A549 (cell line): ENCODE results near the gene KRT7. TPM values are rescaled to one million over a fixed set of nuclear protein-coding genes. Genes with fewer than 3 reads are reported as not detected.

Experiments used
- ATAC-seq, 2 experiments: fragments of 200-7000 bp in 1 of 2; fragments of >200 bp in 1 of 2; cut with Nextera tagmentation in 1 of 2; cut with Tn5 transposase in 1 of 2; 3 replicates each; pipeline versions ENCODE4 v1.8.0 to v1.9.1; 2018 to 2020; ENCODE audit warnings: mild to moderate bottlenecking in 1 of 2, moderate library complexity in 1 of 2
- CTCF ChIA-PET: fragments of 300-600 bp; sonication (Branson Sonifier 250); formaldehyde crosslinking; extraction: SDS; loops from one replicate; lab custom pipeline; 2021; ENCODE audit warnings: antibody characterized with exemption, inconsistent platforms; lab: Yijun Ruan, JAX
- POLR2A ChIA-PET: fragments of 350-600 bp; formaldehyde crosslinking; extraction: SDS; loops from one replicate; lab custom pipeline; 2021; ENCODE audit warnings: antibody characterized with exemption, inconsistent platforms; lab: Yijun Ruan, JAX
- DNase-seq, 2 experiments: peaks; one replicate each; pipeline versions ENCODE4 v3.0.0 to v3.0.0-alpha.2; 2011 to 2016; ENCODE audit warnings: low read depth in 1 of 2, low spot score in 1 of 2
- FAIRE-seq: peaks from 2 replicates; lab custom pipeline; 2011; peaks lifted over from hg19 to GRCh38; lab: Jason Lieb, UNC
- H3K27ac ChIP-seq, 2 experiments: fragments of >200 bp; sonication (Bioruptor Twin); formaldehyde crosslinking; 3 replicates each; pipeline ENCODE4 v1.5.1; 2016 to 2017
- H3K4me1 ChIP-seq: fragments of >200 bp; sonication (Bioruptor Twin); formaldehyde crosslinking; 3 replicates; pipeline ENCODE4 v1.6.1; 2016
- H3K4me2 ChIP-seq: fragments of >200 bp; sonication (Bioruptor Twin); formaldehyde crosslinking; 3 replicates; pipeline ENCODE4 v1.6.1; 2016
- H3K4me3 ChIP-seq: fragments of >200 bp; sonication (Bioruptor Twin); formaldehyde crosslinking; 3 replicates; pipeline ENCODE4 v1.5.1; 2016
- H3K9me3 ChIP-seq: fragments of >200 bp; sonication (Bioruptor Twin); formaldehyde crosslinking; 3 replicates; pipeline ENCODE4 v1.6.1; 2016
- CEBPB ChIP-seq, 2 experiments: fragments of >200 bp in 1 of 2; sonication (Bioruptor Twin) in 1 of 2; formaldehyde crosslinking in 1 of 2; IDR thresholded peaks; 2 replicates each; pipeline ENCODE4 v1.6.1; 2012 to 2016
- CHD4 ChIP-seq: fragments of 200-600 bp; sonication (generic); IDR thresholded peaks from 2 replicates; pipeline ENCODE4 v1.6.1; 2016; ENCODE audit warnings: antibody characterized with exemption, mild to moderate bottlenecking, borderline replicate concordance
- HOXA7 ChIP-seq: fragments of 250-450 bp; sonication (Bioruptor Pico); IDR thresholded peaks from 2 replicates; pipeline ENCODE4 v1.5.0; 2020; ENCODE audit warnings: mild to moderate bottlenecking, moderate library complexity
- HOXB13 ChIP-seq: fragments of 250-450 bp; sonication (Bioruptor Pico); IDR thresholded peaks from 2 replicates; pipeline ENCODE4 v1.5.0; 2020; ENCODE audit warnings: low read depth, mild to moderate bottlenecking, moderate library complexity
- KDM1A ChIP-seq: fragments of 200-600 bp; sonication (generic); IDR thresholded peaks from 2 replicates; pipeline ENCODE4 v1.6.1; 2016; ENCODE audit warnings: low read depth, mild to moderate bottlenecking
- KDM5A ChIP-seq: fragments of 200-600 bp; sonication (generic); IDR thresholded peaks from 2 replicates; pipeline ENCODE4 v1.6.1; 2016; ENCODE audit warnings: antibody characterized with exemption, mild to moderate bottlenecking
- MAFK ChIP-seq: fragments of 450-650 bp; IDR thresholded peaks from 2 replicates; pipeline ENCODE4 v1.6.1; 2014; ENCODE audit not compliant: partially characterized antibody
- MYC ChIP-seq: IDR thresholded peaks from 2 replicates; pipeline ENCODE4 v1.6.1; 2012; ENCODE audit warnings: mild to moderate bottlenecking, inconsistent platforms, low read length, improper control_type of control experiment, borderline replicate concordance
- POLR2AphosphoS2 ChIP-seq: conservative IDR thresholded peaks from 2 replicates; pipeline ENCODE4 v1.6.1; 2012; ENCODE audit warnings: low read length, improper control_type of control experiment, inconsistent platforms
- SMC3 ChIP-seq: fragments of >200 bp; sonication (Bioruptor Twin); formaldehyde crosslinking; IDR thresholded peaks from 3 replicates; pipeline ENCODE4 v1.6.1; 2018; ENCODE audit warnings: inconsistent platforms
- TP53 ChIP-seq: fragments of 250-450 bp; sonication (Bioruptor Pico); IDR thresholded peaks from 2 replicates; pipeline ENCODE4 v1.5.0; 2021; ENCODE audit warnings: mild to moderate bottlenecking, moderate library complexity
- ZC3H11A ChIP-seq: fragments of 450-650 bp; IDR thresholded peaks from 2 replicates; pipeline ENCODE4 v1.6.1; 2014; ENCODE audit warnings: antibody characterized with exemption, mild to moderate bottlenecking
- WGBS: methylation state at CpG from one replicate; pipeline ENCODE4 v1.1.6; 2017; ENCODE audit errors: missing lambda C conversion rate; 5-methylcytosine and 5-hydroxymethylcytosine counted together
- polyA plus RNA-seq, 4 experiments: library from polyadenylated mRNA; depleted of rRNA in 3 of 4; stranded (reverse); fragments of >200 nt; fragmentation: RNase III in 1 of 4; extraction: RNeasy Plus Mini Kit Qiagen cat#74134 plus additional on column Dnase treatment in 1 of 4; gene quantifications; 2 replicates in 3 of 4; 3 replicates in 1 of 4; pipeline ENCODE4 v1.2.3, GENCODE V29; 2011 to 2017
- TF ChIP-seq, protein P1 (sequence below): fragments of >200 bp; sonication (Bioruptor Twin); formaldehyde crosslinking; IDR thresholded peaks from 3 replicates; pipeline ENCODE4 v1.5.1; 2016
- TF ChIP-seq, protein P2 (sequence below): fragments of 250-450 bp; sonication (Bioruptor Pico); IDR thresholded peaks from 2 replicates; pipeline ENCODE4 v1.5.0; 2020; ENCODE audit warnings: low read depth, mild to moderate bottlenecking, moderate library complexity
- TF ChIP-seq, protein P3 (sequence below): fragments of 200-600 bp; sonication (generic); IDR thresholded peaks from 2 replicates; pipeline ENCODE4 v1.6.1; 2016; ENCODE audit warnings: antibody characterized with exemption, mild to moderate bottlenecking, moderate library complexity

The KRT7 gene
- polyA plus RNA-seq, 2 of the 4 experiments (the other 2 are of a cell fraction): 2,623 to 3,055 TPM

- FAIRE-seq: no peak
- POLR2A ChIA-PET: no interaction called here
Measured at GRCh38 chr12:52266514-52266913, 33.5 kb downstream of the KRT7 start.

GRCh38 chr12:52267266-52267665 lies 34.2 kb downstream of the KRT7 start:
- 55% methylated on average over 3 of the region's 3 CpGs for WGBS
- FAIRE-seq (no peak), DNase-seq (no peak), ATAC-seq (no peak)
- ChIA-PET CTCF (interaction anchor here (1.1 to 14.8 kb wide), 10 partner anchors 11 to 714 kb away, joined by 3 to 301 read pairs (median 4); partner anchors contain the start of gene KRT86), POLR2A (no interaction called here)
- Histone ChIP-seq H3K4me3 (no peak overlapping the region), H3K4me2 (no peak overlapping the region), H3K9me3 (peaks cover 5% of the 10 kb centered on the region; the same call in 1 of the 3 replicates), H3K27ac (peak overlapping the region in 1 of 2 experiments; percentile 65; a peak in 3 of 6 replicates), H3K4me1 (peaks cover 23% of the 10 kb centered on the region)
- TF ChIP-seq, protein P1, sequence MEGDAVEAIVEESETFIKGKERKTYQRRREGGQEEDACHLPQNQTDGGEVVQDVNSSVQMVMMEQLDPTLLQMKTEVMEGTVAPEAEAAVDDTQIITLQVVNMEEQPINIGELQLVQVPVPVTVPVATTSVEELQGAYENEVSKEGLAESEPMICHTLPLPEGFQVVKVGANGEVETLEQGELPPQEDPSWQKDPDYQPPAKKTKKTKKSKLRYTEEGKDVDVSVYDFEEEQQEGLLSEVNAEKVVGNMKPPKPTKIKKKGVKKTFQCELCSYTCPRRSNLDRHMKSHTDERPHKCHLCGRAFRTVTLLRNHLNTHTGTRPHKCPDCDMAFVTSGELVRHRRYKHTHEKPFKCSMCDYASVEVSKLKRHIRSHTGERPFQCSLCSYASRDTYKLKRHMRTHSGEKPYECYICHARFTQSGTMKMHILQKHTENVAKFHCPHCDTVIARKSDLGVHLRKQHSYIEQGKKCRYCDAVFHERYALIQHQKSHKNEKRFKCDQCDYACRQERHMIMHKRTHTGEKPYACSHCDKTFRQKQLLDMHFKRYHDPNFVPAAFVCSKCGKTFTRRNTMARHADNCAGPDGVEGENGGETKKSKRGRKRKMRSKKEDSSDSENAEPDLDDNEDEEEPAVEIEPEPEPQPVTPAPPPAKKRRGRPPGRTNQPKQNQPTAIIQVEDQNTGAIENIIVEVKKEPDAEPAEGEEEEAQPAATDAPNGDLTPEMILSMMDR: no peak
- TF ChIP-seq, protein P2, sequence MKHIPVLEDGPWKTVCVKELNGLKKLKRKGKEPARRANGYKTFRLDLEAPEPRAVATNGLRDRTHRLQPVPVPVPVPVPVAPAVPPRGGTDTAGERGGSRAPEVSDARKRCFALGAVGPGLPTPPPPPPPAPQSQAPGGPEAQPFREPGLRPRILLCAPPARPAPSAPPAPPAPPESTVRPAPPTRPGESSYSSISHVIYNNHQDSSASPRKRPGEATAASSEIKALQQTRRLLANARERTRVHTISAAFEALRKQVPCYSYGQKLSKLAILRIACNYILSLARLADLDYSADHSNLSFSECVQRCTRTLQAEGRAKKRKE (CRISPR knock-in tag): no peak
- TF ChIP-seq CHD4 (no peak), SMC3 (no peak), MYC (no peak)

More at GRCh38 chr12:52266514-52266913, 33.5 kb downstream of the KRT7 start:
- Histone ChIP-seq H3K4me1 (peaks cover 24% of the 10 kb centered on the region), H3K9me3 (peaks cover 5% of the 10 kb centered on the region; the same call in 1 of the 3 replicates)
- DNase-seq (no peak), ATAC-seq (no peak)
- TF ChIP-seq POLR2AphosphoS2 (no peak; the same call in 1 of the 2 replicates), TP53 (CRISPR knock-in tag) (no peak), CEBPB (IDR thresholded peaks at IDR 0.05) (no peak), HOXA7 (CRISPR knock-in tag) (no peak), HOXB13 (no peak), MAFK (no peak), SMC3 (no peak), MYC (no peak), ZC3H11A (no peak)
- TF ChIP-seq, protein P2 (CRISPR knock-in tag): no peak
- TF ChIP-seq, all 56 proteins: peak for 0
- Histone ChIP-seq H3K27ac (peak overlapping the region in 1 of 2 experiments; percentile 65; a peak in 2 of 6 replicates), H3K4me2 (no peak overlapping the region), H3K4me3 (no peak overlapping the region)
- 92% methylated on average over 2 of the region's 2 CpGs for WGBS
- CTCF ChIA-PET: interaction anchor here (0.8 to 14.8 kb wide), 10 partner anchors 11 to 715 kb away, joined by 3 to 301 read pairs (median 4); partner anchors contain the start of gene KRT86

DNA sequence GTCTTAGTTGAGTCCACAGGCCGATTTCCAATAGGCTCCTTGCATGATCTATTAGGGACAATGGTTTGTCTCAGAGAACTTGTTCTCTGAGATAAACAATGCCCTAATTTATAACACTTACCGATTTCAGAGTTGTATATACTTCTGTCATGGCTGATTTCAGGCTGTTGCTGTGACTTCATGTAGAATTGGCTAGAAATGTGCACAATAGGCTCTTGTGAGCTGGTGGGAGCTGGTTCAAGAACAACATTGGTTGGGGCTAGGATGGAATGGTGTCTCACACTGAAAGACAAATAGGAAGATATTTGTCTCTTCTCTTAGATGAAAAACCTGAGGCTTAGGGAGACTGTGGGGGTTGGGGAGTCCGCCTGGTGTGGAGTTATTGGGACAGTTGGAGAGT lies 34.7 kb downstream of the KRT7 start:
- TF ChIP-seq, protein P3, sequence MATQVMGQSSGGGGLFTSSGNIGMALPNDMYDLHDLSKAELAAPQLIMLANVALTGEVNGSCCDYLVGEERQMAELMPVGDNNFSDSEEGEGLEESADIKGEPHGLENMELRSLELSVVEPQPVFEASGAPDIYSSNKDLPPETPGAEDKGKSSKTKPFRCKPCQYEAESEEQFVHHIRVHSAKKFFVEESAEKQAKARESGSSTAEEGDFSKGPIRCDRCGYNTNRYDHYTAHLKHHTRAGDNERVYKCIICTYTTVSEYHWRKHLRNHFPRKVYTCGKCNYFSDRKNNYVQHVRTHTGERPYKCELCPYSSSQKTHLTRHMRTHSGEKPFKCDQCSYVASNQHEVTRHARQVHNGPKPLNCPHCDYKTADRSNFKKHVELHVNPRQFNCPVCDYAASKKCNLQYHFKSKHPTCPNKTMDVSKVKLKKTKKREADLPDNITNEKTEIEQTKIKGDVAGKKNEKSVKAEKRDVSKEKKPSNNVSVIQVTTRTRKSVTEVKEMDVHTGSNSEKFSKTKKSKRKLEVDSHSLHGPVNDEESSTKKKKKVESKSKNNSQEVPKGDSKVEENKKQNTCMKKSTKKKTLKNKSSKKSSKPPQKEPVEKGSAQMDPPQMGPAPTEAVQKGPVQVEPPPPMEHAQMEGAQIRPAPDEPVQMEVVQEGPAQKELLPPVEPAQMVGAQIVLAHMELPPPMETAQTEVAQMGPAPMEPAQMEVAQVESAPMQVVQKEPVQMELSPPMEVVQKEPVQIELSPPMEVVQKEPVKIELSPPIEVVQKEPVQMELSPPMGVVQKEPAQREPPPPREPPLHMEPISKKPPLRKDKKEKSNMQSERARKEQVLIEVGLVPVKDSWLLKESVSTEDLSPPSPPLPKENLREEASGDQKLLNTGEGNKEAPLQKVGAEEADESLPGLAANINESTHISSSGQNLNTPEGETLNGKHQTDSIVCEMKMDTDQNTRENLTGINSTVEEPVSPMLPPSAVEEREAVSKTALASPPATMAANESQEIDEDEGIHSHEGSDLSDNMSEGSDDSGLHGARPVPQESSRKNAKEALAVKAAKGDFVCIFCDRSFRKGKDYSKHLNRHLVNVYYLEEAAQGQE: no peak
- TF ChIP-seq KDM1A (no peak), HOXA7 (CRISPR knock-in tag) (no peak), KDM5A (no peak)
- POLR2A ChIA-PET: no interaction called here
- H3K9me3 ChIP-seq: peaks cover 5% of the 10 kb centered on the region; the same call in 2 of the 3 replicates
- DNase-seq (no peak), ATAC-seq (no peak), FAIRE-seq (no peak)
- H3K4me1 ChIP-seq: peaks cover 18% of the 10 kb centered on the region
- no peak overlapping the region for H3K4me2 ChIP-seq
- CTCF ChIA-PET: interaction anchor here (0.6 to 14.8 kb wide), 10 partner anchors 8 to 713 kb away, joined by 3 to 301 read pairs (median 5); partner anchors contain the start of gene KRT86
- peak overlapping the region; percentile 7 to 65; a peak in 3 of 6 replicates for H3K27ac ChIP-seq
- WGBS: 89% methylated on average over 3 of the region's 3 CpGs
- H3K4me3 ChIP-seq: no peak overlapping the region
